ENCODE results near the gene CD8B. TPM values are rescaled to one million over a fixed set of nuclear protein-coding genes. Genes with fewer than 3 reads are reported as not detected.

CD8B gene
- total RNA-seq, 1 experiment from 2014 or later, result 9.1 TPM

DNA sequence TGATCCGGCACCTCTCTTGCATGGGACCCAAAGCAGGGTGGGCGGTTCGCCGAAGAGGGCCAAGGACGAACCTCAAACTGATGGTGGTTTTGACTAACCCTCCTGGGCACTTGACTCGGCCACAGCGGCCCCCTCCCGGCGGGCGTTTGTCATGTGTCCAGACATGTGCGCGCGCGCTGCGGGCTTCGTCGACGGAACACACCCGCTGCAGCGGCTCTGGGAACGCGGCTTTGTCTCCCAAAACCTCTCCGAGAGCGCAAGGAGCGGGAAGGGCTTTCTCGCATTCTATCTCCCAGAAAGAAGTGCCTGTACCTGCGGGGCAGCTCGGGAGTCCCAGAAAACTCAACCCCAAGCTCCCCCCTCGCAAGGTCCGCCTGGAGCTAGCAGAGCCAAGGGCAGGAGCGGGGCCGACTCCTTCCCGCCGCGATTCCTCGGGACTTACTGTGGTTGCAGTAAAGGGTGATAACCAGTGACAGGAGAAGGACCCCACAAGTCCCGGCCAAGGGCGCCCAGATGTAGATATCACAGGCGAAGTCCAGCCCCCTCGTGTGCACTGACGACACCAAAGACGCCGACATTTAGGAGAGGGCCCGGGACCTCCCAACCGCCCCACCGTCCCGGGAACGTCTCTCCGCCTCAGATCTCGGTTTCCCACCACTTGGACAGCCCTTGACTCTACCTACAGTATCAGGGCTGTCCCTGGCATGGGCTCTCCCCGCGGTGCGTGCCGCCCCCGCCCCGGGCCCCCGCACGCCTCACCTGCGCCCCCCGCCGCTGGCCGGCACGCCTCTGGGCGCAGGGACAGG is 72.6 kb downstream of the CD8B start:
- no peak overlapping the region for H3K4me3 ChIP-seq (ENCODE audit: low read depth, low read length)
- BruUV-seq (replicated peaks), result no TSS peak
- H3K9me3 ChIP-seq, result no peaks in the 10 kb centered on the region
- H3K27me3 ChIP-seq (replicated peaks; ENCODE audit: control insufficient read depth, insufficient read depth, low read length), result no peaks in the 10 kb centered on the region
- no peaks in the 10 kb centered on the region for H3K36me3 Mint-ChIP-seq (ENCODE audit: insufficient read depth, unreplicated experiment)
- TF ChIP-seq CTCF (IDR thresholded peaks at IDR 0.05; ENCODE audit: insufficient read depth in 1 of 2, low read depth in 1 of 2, low read length in 1 of 2, severe bottlenecking in 1 of 2, unreplicated experiment in 1 of 2), result no peak
- H3K27me3 Mint-ChIP-seq (ENCODE audit: insufficient read depth, unreplicated experiment), result no peaks in the 10 kb centered on the region
- ChIA-PET CTCF (no interaction called here), POLR2A (no interaction called here)
- intact Hi-C loops (cut with micrococcal nuclease; ENCODE audit: unreplicated experiment), result loop anchor here (10.0 kb wide), 1 partner anchor 394 kb away; no protein-coding TSS in a partner anchor
- no peaks in the 10 kb centered on the region for H3K9me3 Mint-ChIP-seq (ENCODE audit: unreplicated experiment)
- no peaks in the 10 kb centered on the region for H3K36me3 ChIP-seq (ENCODE audit: control insufficient read depth, insufficient read depth, low read length)
- no peak for DNase-seq
- no peaks in the 10 kb centered on the region for H3K4me1 Mint-ChIP-seq (ENCODE audit: low read depth, unreplicated experiment)
- H3K4me3 Mint-ChIP-seq (ENCODE audit: unreplicated experiment), result no peak overlapping the region
- no peak overlapping the region for H3K27ac Mint-ChIP-seq (ENCODE audit: unreplicated experiment)
- H3K4me1 ChIP-seq, result no peaks in the 10 kb centered on the region

DNA sequence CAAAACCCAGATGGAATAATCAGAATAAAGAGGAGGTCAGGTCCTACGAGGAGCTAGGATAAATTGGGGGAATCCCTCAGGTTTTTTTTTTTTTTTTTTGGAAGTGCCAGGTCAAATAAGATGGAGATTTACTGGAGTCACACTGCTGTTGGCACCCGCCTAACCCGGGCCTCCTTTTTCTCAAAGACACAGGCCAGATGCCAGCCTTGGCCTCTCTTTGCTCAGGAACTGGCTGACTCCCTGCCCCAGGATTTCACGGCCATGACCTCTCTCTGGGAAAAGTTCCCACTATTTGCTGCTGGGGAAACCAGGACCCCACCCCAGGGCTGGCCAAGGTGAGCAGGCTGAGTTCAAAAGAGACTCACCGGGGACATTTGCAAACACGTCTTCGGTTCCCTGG is 73.5 kb downstream of the CD8B start:
- H3K27me3 ChIP-seq (replicated peaks; ENCODE audit: control insufficient read depth, insufficient read depth, low read length), result no peaks in the 10 kb centered on the region
- H3K9me3 ChIP-seq, result no peaks in the 10 kb centered on the region
- no peaks in the 10 kb centered on the region for H3K4me1 ChIP-seq
- POLR2A ChIA-PET, result no interaction called here
- Mint-ChIP-seq H3K9me3 (ENCODE audit: unreplicated experiment) (no peaks in the 10 kb centered on the region), H3K36me3 (ENCODE audit: insufficient read depth, unreplicated experiment) (no peaks in the 10 kb centered on the region), H3K4me3 (ENCODE audit: unreplicated experiment) (no peak overlapping the region), H3K27me3 (ENCODE audit: insufficient read depth, unreplicated experiment) (no peaks in the 10 kb centered on the region), H3K4me1 (ENCODE audit: low read depth, unreplicated experiment) (no peaks in the 10 kb centered on the region), H3K27ac (ENCODE audit: unreplicated experiment) (no peak overlapping the region)
- intact Hi-C loops (cut with micrococcal nuclease; ENCODE audit: unreplicated experiment), result loop anchor here (10.0 kb wide), 1 partner anchor 393 kb away; no protein-coding TSS in a partner anchor
- CTCF ChIA-PET, result no interaction called here
- no peaks in the 10 kb centered on the region for H3K36me3 ChIP-seq (ENCODE audit: control insufficient read depth, insufficient read depth, low read length)
- BruUV-seq (replicated peaks), result no TSS peak
- no peak for TF ChIP-seq CTCF (IDR thresholded peaks at IDR 0.05; ENCODE audit: insufficient read depth in 1 of 2, low read depth in 1 of 2, low read length in 1 of 2, severe bottlenecking in 1 of 2, unreplicated experiment in 1 of 2)
- H3K4me3 ChIP-seq (ENCODE audit: low read depth, low read length), result no peak overlapping the region
- no peak for DNase-seq

- no peak for DNase-seq
- Mint-ChIP-seq H3K9me3 (ENCODE audit: unreplicated experiment) (no peaks in the 10 kb centered on the region), H3K4me1 (ENCODE audit: low read depth, unreplicated experiment) (no peaks in the 10 kb centered on the region), H3K27me3 (ENCODE audit: insufficient read depth, unreplicated experiment) (no peaks in the 10 kb centered on the region), H3K27ac (ENCODE audit: unreplicated experiment) (no peak overlapping the region), H3K36me3 (ENCODE audit: insufficient read depth, unreplicated experiment) (no peaks in the 10 kb centered on the region), H3K4me3 (ENCODE audit: unreplicated experiment) (no peak overlapping the region)
- Histone ChIP-seq H3K9me3 (no peaks in the 10 kb centered on the region), H3K4me3 (ENCODE audit: low read depth, low read length) (no peak overlapping the region), H3K4me1 (no peaks in the 10 kb centered on the region), H3K27me3 (replicated peaks; ENCODE audit: control insufficient read depth, insufficient read depth, low read length) (no peaks in the 10 kb centered on the region), H3K36me3 (ENCODE audit: control insufficient read depth, insufficient read depth, low read length) (no peaks in the 10 kb centered on the region)
- no peak for TF ChIP-seq CTCF (IDR thresholded peaks at IDR 0.05; ENCODE audit: insufficient read depth in 1 of 2, low read depth in 1 of 2, low read length in 1 of 2, severe bottlenecking in 1 of 2, unreplicated experiment in 1 of 2)
- ChIA-PET POLR2A (no interaction called here), CTCF (no interaction called here)
- BruUV-seq (replicated peaks), result no TSS peak
- intact Hi-C loops (cut with micrococcal nuclease; ENCODE audit: unreplicated experiment), result loop anchor here (10.0 kb wide), 1 partner anchor 393 kb away; no protein-coding TSS in a partner anchor
These were observed 74.0 kb downstream of the CD8B start for GRCh38 chr2:86787736-86788135.

Measured in Caco-2 (cell line).